Endometrial microvascular endothelial cells (primary cell): ENCODE measurements around the gene KCNA1. TPM values are rescaled to one million over a fixed set of nuclear protein-coding genes. Genes with fewer than 3 reads are reported as not detected.
"Not testable (repeated sequence)": the region's sequence is repeated elsewhere in the genome, so short reads cannot be mapped to it uniquely, and the experiment has no call there.

ENCODE experiments used
- in situ Hi-C: cut with HindIII; loops from 2 replicates; pipeline ENCODE4 v1.10.0; 2017; ENCODE audit warnings: low sequenced_read_pairs, low pct_unique_long_range_greater_than_20kb; ENCODE audit errors: inconsistent ontology term
- total RNA-seq: library from RNA; depleted of rRNA; stranded (reverse); fragments of >200 nt; gene quantifications from one replicate; pipeline ENCODE4 v1.2.3, GENCODE V29; 2015; ENCODE audit errors: inconsistent ontology term

The KCNA1 gene
- total RNA-seq: not detected

DNA sequence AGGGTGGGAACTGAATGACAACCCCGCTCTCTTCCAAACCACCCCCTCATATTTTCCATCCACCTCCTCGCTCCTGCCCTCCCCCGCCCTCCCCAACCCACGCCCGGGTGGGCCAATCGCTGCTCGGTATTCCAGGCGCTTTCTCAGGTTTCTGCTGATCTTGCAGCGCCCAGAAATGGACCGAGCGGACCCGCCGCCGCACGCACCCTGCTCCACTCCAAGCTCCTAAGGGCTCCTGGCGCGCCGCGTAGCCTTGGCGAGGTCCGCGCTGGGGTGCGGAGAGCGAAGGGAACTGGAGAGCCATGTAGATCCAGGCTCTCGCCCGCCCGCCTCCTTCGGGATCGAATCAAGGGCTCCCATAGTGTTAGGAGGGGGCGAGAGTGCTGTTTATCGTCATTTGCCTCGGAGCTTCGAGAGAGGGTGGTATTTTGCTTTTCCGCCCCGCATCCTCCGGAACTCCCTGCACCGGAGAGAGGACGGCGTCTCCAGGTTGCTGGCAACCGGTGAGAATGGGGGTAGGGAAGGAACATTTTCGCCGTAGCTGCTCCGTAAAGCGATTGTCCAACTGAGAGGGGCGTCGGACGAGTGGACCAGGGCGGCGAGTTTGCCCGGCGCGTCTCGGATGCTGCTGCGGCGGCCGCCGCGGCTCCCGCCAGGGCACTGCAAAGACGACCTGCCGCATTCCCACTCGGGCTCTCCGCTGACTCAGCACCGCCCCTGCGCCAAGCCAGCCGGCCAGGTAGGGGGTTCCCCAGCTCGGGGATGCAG lies at the start of gene KCNA1:
TSS of gene KCNA1 (plus strand) at position 172 of the 768 bp plus-strand sequence. CDS start 1,474 bp downstream, outside the sequence.
- in situ Hi-C loops: no loop called here

GRCh38 chr12:4860741-4861140 lies 49.0 kb upstream of the KCNA1 start:
- in situ Hi-C loops: no loop called here

DNA sequence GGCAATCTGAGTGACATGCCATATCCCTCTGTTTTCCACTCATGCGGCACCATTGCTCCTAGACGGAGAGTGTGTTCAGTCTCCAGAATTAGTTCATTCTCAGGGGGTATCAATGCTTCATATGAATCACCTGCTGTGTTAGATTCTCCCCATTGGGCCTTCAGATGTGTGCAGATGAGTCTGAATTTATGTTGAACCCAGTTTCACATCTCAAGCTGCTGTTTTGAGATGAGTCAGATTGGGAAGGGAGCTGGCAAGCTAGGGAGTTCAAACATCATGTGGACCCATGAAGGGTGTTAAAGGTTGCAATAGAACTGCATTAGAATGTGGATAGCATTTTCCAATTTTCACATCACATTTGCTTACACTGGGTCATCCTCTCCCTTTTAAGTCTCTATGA lies 46.9 kb upstream of the KCNA1 start:
- in situ Hi-C loops: no loop called here

DNA sequence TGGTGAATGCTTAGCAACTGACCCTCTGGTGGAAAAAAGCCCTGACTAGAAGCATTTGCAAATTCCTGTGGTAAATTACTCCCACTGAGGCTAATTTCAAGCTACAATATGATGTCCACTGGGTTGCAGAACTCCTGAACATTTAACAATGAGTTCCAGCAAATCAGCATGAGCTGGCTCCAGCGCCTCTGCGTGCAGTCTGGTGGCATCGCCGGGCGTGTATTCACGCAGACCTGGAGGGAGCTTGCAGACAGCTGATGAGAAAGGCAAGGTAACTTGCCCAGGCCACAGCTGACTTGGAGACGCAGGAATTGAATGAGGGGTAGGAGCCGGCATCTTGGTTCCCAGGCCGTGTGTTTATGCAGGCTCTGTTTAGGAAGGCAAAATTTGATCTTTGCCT lies 45.1 kb upstream of the KCNA1 start:
- in situ Hi-C loops: no loop called here

GRCh38 chr12:4865246-4865645 lies 44.5 kb upstream of the KCNA1 start:
- in situ Hi-C loops: no loop called here

GRCh38 chr12:4866299-4866698 lies 43.4 kb upstream of the KCNA1 start:
- in situ Hi-C loops: no loop called here

GRCh38 chr12:4867384-4867783 lies 42.3 kb upstream of the KCNA1 start:
- in situ Hi-C loops: no loop called here

- in situ Hi-C loops: no loop called here
Measured at GRCh38 chr12:4870423-4870822, 39.3 kb upstream of the KCNA1 start.

GRCh38 chr12:4871514-4871913 lies 38.2 kb upstream of the KCNA1 start:
- in situ Hi-C loops: no loop called here

DNA sequence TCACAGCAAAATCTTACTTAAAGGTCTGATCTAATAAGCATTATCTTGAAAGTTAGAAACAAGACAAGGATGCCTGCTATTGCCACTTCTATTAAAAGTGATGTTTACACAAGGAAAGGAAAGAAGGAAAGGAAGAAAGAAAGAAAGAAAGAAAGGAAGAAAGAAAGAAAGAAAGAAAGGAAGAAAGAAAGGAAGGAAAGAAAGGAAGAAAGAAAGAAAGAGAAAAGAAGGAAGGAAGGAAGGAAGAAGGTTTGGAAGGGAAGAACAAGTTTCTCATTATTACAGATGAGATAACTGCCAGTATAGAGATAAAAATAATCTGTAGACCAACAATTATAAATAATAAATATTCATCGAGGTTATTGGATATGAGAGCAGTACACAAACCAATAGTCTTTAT lies 35.8 kb upstream of the KCNA1 start:
- in situ Hi-C loops: no loop called here

DNA sequence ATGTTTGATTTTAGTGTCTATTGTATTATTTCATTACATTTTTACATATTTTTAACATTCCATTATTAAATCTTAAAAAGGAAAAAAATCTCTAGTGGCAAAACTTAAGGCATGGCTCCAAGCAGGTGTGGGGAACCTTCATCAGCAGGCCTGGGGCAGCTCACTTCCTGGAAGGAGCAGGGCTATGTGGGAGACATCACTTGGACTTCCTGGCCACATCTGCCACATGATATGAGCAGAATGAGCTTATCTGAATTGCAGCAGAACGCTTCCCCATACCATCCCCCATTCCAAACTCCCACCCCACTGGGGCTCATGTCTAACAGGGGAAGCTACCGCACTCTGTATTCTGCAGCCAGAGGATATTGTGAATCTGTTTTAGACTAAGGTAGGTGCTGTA lies 35.0 kb upstream of the KCNA1 start:
- in situ Hi-C loops: no loop called here

DNA sequence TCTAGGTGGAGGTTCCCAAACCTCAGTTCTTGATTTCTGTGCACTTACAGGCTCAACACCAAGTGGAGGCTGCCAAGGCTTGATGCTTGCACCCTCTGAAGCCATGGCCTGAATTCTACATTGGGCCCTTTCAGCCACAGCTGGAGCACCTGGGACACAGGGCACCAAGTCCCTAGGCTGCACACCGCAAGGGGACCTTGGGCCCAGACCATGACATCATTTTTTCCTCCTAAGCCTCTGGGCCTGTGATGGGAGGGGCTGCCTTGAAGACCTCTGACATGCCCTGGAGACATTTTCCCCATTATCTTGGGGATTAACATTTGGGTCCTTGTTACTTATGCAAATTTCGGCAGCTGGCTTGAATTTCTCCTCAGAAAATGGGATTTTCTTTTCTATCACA lies 30.2 kb upstream of the KCNA1 start:
- in situ Hi-C loops: not testable (repeated sequence)

DNA sequence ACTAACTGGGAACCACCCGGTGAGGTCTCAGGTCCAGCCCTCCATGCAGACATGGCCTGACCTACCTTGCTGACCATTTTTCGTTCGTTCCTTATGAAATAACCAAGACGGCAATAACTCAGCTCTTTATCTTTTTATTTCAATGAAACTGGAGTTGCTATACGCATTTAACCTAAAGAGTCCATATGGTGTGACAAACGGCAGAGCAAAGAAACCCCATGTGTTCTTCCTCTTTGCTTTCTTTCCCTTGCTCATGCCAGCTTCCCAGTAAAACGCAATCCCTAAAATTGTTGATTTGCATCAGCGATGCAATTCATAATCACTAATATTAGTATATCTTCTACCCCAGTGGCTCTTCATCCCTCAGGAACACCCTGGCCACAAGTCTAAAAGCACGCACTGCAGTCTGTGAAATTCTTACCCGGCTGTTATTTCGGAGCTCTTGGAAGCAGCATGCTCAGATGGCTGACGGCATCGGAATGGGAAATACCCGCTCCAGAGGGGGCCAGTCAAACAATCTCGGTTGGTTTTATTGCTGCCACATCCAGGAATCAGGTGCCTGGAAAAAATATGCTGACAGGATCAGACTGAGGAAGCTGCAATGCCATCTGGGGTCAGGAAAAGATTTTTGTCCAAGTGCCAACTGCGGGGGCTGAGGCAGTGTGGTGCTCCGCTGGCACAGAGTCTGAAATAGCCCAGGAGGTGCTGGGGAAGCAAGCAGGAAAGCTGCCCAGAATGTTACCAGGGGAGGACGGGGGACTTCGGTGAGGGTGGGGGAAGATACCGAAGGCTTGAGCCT lies 28.2 kb upstream of the KCNA1 start:
- in situ Hi-C loops: no loop called here

GRCh38 chr12:4891866-4892265 lies 17.8 kb upstream of the KCNA1 start:
- in situ Hi-C loops: no loop called here

- in situ Hi-C loops: no loop called here
Measured at GRCh38 chr12:4892418-4892817, 17.3 kb upstream of the KCNA1 start.

- in situ Hi-C loops: no loop called here
Measured at GRCh38 chr12:4894019-4894418, 15.7 kb upstream of the KCNA1 start.

- in situ Hi-C loops: no loop called here
Measured at GRCh38 chr12:4899364-4899763, 10.3 kb upstream of the KCNA1 start.

GRCh38 chr12:4900327-4900726 lies 9.4 kb upstream of the KCNA1 start:
- in situ Hi-C loops: no loop called here

GRCh38 chr12:4905316-4905715 lies 4.4 kb upstream of the KCNA1 start:
- in situ Hi-C loops: no loop called here

- in situ Hi-C loops: no loop called here
Measured at GRCh38 chr12:4908684-4909409, 858 bp upstream of the KCNA1 start.
